MM.1S (cell line): ENCODE data around the gene VTI1B.

Source experiments
- CTCF ChIP-seq: fragments of 300-600 bp; sonication (generic); IDR thresholded peaks from 2 replicates; pipeline ENCODE4 v1.5.1; 2016; ENCODE audit warnings: antibody characterized with exemption, low read length, mixed read lengths
- EZH2phosphoT487 ChIP-seq: fragments of 300-600 bp; sonication (generic); IDR thresholded peaks from 2 replicates; pipeline ENCODE4 v1.6.1; 2018; ENCODE audit warnings: antibody characterized with exemption, low read length

GRCh38 chr14:67609642-67610310 lies 64.7 kb downstream of the VTI1B start:
- TF ChIP-seq CTCF = no peak
- no peak for TF ChIP-seq EZH2phosphoT487
